Activated CD8-positive, alpha-beta T cell treated with anti-CD3 and anti-CD28 coated beads for 36 hours (primary cell): ENCODE results near the gene KCNK2. TPM values are rescaled to one million over a fixed set of nuclear protein-coding genes. Genes with fewer than 3 reads are reported as not detected.

Experiments used
- ATAC-seq: fragments of 200-7000 bp; cut with Tn5 transposase; one replicate; pipeline ENCODE4 v1.10.0; 2021; ENCODE audit warnings: mild to moderate bottlenecking, moderate library complexity
- CTCF ChIA-PET: fragments of 350-600 bp; sonication (Branson Sonifier 250); formaldehyde crosslinking; loops from one replicate; lab custom pipeline; 2021; ENCODE audit warnings: antibody characterized with exemption; lab: Charles Lee
- POLR2A ChIA-PET: fragments of 350-600 bp; sonication (Branson Sonifier 250); formaldehyde crosslinking; loops from one replicate; lab custom pipeline; 2021; ENCODE audit warnings: antibody characterized with exemption; lab: Charles Lee
- DNase-seq: peaks from one replicate; pipeline ENCODE4 v3.0.0-alpha.2; 2020
- H3K27ac Mint-ChIP-seq: one replicate; pipeline ENCODE4 v1.8.0; 2021; ENCODE audit warnings: mild to moderate bottlenecking, mixed read lengths
- H3K27me3 Mint-ChIP-seq: one replicate; pipeline ENCODE4 v1.8.0; 2021; ENCODE audit warnings: mixed read lengths
- H3K36me3 Mint-ChIP-seq: one replicate; pipeline ENCODE4 v1.8.0; 2021; ENCODE audit warnings: low read depth, mixed read lengths
- H3K4me1 Mint-ChIP-seq: one replicate; pipeline ENCODE4 v1.8.0; 2021; ENCODE audit warnings: low read depth, mixed read lengths
- H3K4me3 Mint-ChIP-seq: one replicate; pipeline ENCODE4 v1.8.0; 2021; ENCODE audit warnings: mild to moderate bottlenecking, moderate library complexity, mixed read lengths
- H3K9me3 Mint-ChIP-seq: one replicate; pipeline ENCODE4 v1.8.0; 2021; ENCODE audit warnings: mixed read lengths
- intact Hi-C: fragments of 100-400 bp; cut with micrococcal nuclease; formaldehyde crosslinking; loops from one replicate; pipeline ENCODE4 v1.10.0; 2022
- total RNA-seq, 2 experiments: library from RNA; stranded (reverse); gene quantifications; one replicate each; pipeline ENCODE4 v1.2.3, GENCODE V29; 2021
- TF ChIP-seq, protein P1 (sequence below): fragments of 200-600 bp; IDR thresholded peaks from one replicate; pipeline ENCODE4 v1.8.0; 2022; ENCODE audit warnings: antibody characterized with exemption, mild to moderate bottlenecking

Gene KCNK2, protein sequence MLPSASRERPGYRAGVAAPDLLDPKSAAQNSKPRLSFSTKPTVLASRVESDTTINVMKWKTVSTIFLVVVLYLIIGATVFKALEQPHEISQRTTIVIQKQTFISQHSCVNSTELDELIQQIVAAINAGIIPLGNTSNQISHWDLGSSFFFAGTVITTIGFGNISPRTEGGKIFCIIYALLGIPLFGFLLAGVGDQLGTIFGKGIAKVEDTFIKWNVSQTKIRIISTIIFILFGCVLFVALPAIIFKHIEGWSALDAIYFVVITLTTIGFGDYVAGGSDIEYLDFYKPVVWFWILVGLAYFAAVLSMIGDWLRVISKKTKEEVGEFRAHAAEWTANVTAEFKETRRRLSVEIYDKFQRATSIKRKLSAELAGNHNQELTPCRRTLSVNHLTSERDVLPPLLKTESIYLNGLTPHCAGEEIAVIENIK
- not detected for total RNA-seq

DNA sequence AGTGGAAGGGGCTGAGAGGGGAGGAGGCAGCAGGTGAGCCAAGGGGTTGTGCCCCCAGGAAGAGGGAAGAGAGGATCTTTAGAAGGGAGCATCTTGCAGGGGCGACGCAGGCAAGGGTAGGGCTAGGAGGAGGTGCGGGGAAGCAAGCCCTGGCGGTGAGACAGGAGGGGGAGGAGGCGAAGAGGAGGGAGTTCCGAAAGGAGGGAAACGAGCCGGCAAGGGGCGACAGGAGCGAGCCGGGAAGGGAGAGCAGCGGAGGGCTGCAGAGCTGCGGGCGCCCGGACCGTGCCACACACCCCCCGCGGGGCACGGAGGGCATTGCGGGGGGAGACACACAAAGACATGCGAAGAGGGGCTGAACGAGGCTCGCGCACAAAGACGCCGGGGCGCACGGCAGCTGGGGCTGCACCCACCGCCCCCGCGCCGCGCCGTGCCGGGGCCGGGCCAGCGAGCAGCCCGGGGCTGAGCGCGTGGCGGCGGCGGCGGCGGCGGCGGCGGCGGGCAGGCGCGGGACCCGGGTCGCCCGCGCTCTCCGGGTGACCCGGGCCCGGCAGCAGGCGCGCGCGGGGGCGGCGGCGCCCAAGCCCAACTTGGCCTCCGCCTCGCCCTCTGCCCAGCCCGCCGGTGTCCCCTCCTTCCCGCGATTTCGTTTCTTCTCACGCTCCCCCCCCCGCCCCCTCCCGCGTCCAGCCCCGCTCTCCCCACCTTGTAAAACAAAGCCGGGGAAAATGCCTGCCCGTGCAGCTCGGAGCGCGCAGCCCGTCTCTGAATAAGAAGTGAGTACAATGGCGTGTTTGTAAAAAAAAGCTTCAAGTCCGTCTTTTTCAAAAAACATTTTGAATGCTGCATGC, at the start of gene KCNK2:
Gene KCNK2 (plus strand): TSS at position 206 of the 851 bp plus-strand sequence. CDS start 649 bp downstream, outside the sequence.
- Mint-ChIP-seq H3K36me3 (no peaks in the 10 kb centered on the region), H3K27ac (no peak within 1 kb of the TSS), H3K27me3 (peaks cover 44% of the 10 kb centered on the region), H3K4me3 (peak within 1 kb of the TSS; percentile 10), H3K4me1 (peaks cover 7% of the 10 kb centered on the region), H3K9me3 (no peaks in the 10 kb centered on the region)
- CTCF ChIA-PET, result no interaction called here
- POLR2A ChIA-PET, result no interaction called here
- intact Hi-C loops, result no loop called here
- DNase-seq, result no peak
- TF ChIP-seq, protein P1, sequence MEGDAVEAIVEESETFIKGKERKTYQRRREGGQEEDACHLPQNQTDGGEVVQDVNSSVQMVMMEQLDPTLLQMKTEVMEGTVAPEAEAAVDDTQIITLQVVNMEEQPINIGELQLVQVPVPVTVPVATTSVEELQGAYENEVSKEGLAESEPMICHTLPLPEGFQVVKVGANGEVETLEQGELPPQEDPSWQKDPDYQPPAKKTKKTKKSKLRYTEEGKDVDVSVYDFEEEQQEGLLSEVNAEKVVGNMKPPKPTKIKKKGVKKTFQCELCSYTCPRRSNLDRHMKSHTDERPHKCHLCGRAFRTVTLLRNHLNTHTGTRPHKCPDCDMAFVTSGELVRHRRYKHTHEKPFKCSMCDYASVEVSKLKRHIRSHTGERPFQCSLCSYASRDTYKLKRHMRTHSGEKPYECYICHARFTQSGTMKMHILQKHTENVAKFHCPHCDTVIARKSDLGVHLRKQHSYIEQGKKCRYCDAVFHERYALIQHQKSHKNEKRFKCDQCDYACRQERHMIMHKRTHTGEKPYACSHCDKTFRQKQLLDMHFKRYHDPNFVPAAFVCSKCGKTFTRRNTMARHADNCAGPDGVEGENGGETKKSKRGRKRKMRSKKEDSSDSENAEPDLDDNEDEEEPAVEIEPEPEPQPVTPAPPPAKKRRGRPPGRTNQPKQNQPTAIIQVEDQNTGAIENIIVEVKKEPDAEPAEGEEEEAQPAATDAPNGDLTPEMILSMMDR, result no peak
- ATAC-seq, result peak; percentile 62

DNA sequence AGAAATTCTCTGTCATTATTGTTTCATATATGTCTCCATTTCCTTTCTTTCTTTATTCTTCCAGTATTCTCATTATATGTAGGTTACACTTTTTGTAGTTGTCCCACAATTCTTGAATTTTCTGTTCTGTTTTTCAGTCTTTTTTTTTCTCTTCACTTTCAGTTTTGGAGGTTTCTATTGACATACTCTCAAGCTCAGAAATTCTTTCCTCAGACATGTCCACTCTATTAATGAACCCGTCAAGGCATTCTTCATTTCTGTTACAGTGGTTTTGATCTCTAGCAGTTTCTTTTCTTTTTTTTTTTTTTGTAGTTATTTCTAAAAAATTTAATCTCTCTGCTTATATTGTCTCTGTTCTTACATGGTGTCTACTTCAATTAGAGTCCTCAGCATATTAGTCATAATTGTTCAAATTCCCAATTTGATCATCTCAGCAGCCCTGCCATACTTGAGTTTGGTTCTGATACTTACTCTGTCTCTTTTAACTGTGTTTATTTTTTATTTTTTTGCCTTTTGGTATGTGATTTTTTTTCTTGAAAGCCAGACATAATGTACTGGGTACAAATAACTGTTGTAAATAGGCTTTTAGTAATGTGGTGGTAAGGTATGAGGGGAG, 49.5 kb upstream of the KCNK2 start:
- POLR2A ChIA-PET, result no interaction called here
- intact Hi-C loops, result no loop called here
- H3K27ac Mint-ChIP-seq, result no peak overlapping the region

DNA sequence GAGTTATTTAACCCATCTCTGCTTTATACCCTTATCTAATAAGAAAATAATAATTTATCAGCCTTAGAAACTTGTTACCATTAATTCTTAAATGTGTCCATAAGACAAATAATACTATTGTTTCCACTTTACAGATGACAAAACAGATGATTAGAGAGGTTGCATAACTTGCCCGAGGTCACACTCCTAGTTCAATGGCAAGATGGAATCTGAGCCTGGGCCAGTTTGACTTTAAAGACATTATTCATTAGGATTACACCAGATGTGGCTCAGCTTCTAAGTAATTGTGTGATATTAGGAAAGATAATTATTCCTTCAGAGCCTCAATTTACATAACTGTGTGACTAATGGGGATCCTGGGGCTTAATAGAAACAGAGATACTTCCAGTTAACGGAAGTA, 42.3 kb upstream of the KCNK2 start:
- ChIA-PET POLR2A (no interaction called here), CTCF (no interaction called here)
- no peaks in the 10 kb centered on the region for H3K36me3 Mint-ChIP-seq
- ATAC-seq, result no peak
- H3K9me3 Mint-ChIP-seq, result peaks cover 4% of the 10 kb centered on the region
- H3K27me3 Mint-ChIP-seq, result peaks cover 7% of the 10 kb centered on the region
- no peak for DNase-seq
- H3K27ac Mint-ChIP-seq, result no peak overlapping the region
- H3K4me1 Mint-ChIP-seq, result peaks cover 2% of the 10 kb centered on the region
- TF ChIP-seq, protein P1, result no peak
- H3K4me3 Mint-ChIP-seq, result no peak overlapping the region
- intact Hi-C loops, result no loop called here

More for the DNA sequence above, 49.5 kb upstream of the KCNK2 start:
- Mint-ChIP-seq H3K27me3 (peaks cover 5% of the 10 kb centered on the region), H3K4me3 (no peak overlapping the region), H3K4me1 (no peaks in the 10 kb centered on the region), H3K36me3 (no peaks in the 10 kb centered on the region), H3K9me3 (no peaks in the 10 kb centered on the region)
- TF ChIP-seq, protein P1, result no peak
- CTCF ChIA-PET, result no interaction called here
- ATAC-seq (no peak), DNase-seq (no peak)

DNA sequence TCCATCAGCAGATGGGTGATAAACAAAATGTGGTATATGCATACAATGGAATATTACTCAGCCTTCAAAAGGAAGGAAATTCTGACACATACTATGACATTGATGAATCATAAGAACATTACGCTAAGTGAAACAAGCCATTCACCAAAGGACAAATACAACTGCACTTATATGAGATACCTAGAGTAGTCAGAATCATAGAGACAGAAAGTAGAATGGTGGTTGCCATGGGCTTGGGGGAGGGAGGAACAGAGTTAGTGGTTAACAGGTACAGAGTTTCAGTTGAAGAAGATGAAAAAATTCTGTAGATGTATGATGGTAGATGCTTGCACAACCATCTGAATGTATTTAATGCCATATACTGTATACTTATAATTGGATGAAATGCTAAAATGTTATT, 39.1 kb upstream of the KCNK2 start:
- DNase-seq, result peak; percentile 23

More for the DNA sequence above, 39.1 kb upstream of the KCNK2 start:
- ATAC-seq, result peak; percentile 55
- CTCF ChIA-PET, result no interaction called here
- Mint-ChIP-seq H3K36me3 (no peaks in the 10 kb centered on the region), H3K9me3 (peaks cover 4% of the 10 kb centered on the region), H3K4me1 (peaks cover 2% of the 10 kb centered on the region), H3K27ac (no peak overlapping the region), H3K4me3 (no peak overlapping the region), H3K27me3 (peaks cover 4% of the 10 kb centered on the region)
- intact Hi-C loops, result no loop called here
- TF ChIP-seq, protein P1, result no peak
- POLR2A ChIA-PET, result no interaction called here
